ENCODE measurements around the gene RECQL5.

DNA sequence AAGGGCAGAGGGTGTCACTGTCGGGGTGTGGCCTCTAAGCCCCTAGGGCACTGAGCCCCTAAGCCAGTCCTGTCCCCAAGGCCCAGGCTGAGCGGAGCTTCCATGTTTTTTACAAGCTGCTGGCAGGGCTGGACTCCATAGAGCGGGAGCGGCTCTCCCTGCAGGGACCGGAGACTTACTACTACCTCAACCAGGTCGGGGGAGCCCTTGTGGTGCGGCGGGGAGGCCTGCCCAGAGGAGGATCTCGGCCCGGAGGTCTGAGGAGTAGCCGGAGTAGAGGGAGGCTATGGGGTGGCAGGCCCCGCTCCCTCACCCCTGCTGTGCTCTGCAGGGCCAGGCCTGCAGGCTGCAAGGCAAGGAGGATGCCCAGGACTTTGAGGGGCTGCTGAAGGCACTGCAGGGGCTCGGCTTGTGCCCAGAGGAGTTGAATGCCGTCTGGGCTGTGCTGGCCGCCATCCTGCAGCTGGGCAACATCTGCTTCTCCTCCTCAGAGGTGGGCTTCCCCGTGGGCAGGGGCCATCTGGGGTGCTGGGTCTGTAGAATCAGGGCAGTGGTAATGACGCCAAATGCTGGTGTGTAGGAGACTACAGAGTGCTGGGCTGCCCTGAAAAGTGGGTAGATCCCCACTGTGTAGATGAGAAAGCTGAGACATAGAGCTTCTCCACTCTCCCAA lies 74.5 kb downstream of the RECQL5 start:
- TF ChIP-seq, protein P1, sequence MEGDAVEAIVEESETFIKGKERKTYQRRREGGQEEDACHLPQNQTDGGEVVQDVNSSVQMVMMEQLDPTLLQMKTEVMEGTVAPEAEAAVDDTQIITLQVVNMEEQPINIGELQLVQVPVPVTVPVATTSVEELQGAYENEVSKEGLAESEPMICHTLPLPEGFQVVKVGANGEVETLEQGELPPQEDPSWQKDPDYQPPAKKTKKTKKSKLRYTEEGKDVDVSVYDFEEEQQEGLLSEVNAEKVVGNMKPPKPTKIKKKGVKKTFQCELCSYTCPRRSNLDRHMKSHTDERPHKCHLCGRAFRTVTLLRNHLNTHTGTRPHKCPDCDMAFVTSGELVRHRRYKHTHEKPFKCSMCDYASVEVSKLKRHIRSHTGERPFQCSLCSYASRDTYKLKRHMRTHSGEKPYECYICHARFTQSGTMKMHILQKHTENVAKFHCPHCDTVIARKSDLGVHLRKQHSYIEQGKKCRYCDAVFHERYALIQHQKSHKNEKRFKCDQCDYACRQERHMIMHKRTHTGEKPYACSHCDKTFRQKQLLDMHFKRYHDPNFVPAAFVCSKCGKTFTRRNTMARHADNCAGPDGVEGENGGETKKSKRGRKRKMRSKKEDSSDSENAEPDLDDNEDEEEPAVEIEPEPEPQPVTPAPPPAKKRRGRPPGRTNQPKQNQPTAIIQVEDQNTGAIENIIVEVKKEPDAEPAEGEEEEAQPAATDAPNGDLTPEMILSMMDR (IDR thresholded peaks at IDR 0.05), result no peak
- TF ChIP-seq EZH2phosphoT487 (IDR thresholded peaks at IDR 0.05) (no peak), EZH2 (IDR thresholded peaks at IDR 0.05) (no peak)

Data from neural progenitor cell (in vitro differentiated cells).